Keratinocyte (primary cell): ENCODE measurements around the gene MAGI1.

Experiments used
- EZH2 ChIP-seq: IDR thresholded peaks from one replicate; pipeline ENCODE4 v1.6.1; 2012; ENCODE audit warnings: inconsistent platforms, mild to moderate bottlenecking, low read length, moderate library complexity
- TF ChIP-seq, protein P1 (sequence below), 3 experiments: IDR thresholded peaks in 1 of 3; conservative IDR thresholded peaks in 1 of 3; optimal IDR thresholded peaks in 1 of 3; 2 replicates in 2 of 3; 3 replicates in 1 of 3; pipeline versions ENCODE3 to v1.5.1; 2011; ENCODE audit warnings: low read length in 3 of 3, mild to moderate bottlenecking in 3 of 3, moderate library complexity in 2 of 3, control low read depth in 1 of 3, inconsistent platforms in 1 of 3; ENCODE audit not compliant: insufficient read depth in 2 of 3; ENCODE audit errors: extremely low read depth in 1 of 3

DNA sequence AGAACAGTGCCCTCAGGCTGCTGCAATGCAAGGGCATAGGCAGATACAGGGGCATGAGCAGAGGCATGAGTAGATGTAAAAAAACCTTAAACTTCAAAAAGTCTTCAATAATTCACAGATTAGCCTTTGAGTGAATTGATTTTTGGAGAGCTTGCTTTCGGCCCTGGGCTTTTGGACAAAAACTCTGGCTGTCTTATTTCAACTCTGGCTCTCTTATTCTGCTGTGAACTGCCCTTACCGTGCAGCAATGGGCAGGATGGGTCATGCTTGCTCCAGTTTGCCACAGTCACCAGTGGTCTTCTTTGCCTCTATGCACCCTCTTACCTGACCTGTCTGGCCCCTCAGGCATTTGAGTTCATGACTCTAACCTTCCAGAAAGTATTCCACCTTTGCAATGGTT is 555.7 kb downstream of the MAGI1 start:
- TF ChIP-seq, protein P1, sequence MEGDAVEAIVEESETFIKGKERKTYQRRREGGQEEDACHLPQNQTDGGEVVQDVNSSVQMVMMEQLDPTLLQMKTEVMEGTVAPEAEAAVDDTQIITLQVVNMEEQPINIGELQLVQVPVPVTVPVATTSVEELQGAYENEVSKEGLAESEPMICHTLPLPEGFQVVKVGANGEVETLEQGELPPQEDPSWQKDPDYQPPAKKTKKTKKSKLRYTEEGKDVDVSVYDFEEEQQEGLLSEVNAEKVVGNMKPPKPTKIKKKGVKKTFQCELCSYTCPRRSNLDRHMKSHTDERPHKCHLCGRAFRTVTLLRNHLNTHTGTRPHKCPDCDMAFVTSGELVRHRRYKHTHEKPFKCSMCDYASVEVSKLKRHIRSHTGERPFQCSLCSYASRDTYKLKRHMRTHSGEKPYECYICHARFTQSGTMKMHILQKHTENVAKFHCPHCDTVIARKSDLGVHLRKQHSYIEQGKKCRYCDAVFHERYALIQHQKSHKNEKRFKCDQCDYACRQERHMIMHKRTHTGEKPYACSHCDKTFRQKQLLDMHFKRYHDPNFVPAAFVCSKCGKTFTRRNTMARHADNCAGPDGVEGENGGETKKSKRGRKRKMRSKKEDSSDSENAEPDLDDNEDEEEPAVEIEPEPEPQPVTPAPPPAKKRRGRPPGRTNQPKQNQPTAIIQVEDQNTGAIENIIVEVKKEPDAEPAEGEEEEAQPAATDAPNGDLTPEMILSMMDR (optimal IDR thresholded peaks at IDR 0.05 in 1 of 3, IDR thresholded peaks at IDR 0.05 in 1 of 3, conservative IDR thresholded peaks at IDR 0.05 in 1 of 3; ENCODE audit: extremely low read depth in 1 of 3, insufficient read depth in 2 of 3, low read length in 3 of 3) = no peak
- no peak for TF ChIP-seq EZH2
